Retinal pigment epithelial cell (primary cell): Measurements from ENCODE around the gene KRTAP10-11.
"Not testable (repeated sequence)": the region's sequence is repeated elsewhere in the genome, so short reads cannot be mapped to it uniquely, and the experiment has no call there.

Experiments used
- DNase-seq: peaks from one replicate; pipeline ENCODE4 v3.0.0-alpha.2; 2010; ENCODE audit warnings: low read depth
- H3K4me3 ChIP-seq: 2 replicates; pipeline ENCODE4 v1.5.1; 2011; ENCODE audit warnings: mild to moderate bottlenecking, low read length, control low read depth, moderate library complexity
- TF ChIP-seq, protein P1 (sequence below): conservative IDR thresholded peaks from 2 replicates; pipeline ENCODE4 v1.5.1; 2011; ENCODE audit warnings: low read depth, low read length, control low read depth, inconsistent platforms

KRTAP10-11 gene

DNA sequence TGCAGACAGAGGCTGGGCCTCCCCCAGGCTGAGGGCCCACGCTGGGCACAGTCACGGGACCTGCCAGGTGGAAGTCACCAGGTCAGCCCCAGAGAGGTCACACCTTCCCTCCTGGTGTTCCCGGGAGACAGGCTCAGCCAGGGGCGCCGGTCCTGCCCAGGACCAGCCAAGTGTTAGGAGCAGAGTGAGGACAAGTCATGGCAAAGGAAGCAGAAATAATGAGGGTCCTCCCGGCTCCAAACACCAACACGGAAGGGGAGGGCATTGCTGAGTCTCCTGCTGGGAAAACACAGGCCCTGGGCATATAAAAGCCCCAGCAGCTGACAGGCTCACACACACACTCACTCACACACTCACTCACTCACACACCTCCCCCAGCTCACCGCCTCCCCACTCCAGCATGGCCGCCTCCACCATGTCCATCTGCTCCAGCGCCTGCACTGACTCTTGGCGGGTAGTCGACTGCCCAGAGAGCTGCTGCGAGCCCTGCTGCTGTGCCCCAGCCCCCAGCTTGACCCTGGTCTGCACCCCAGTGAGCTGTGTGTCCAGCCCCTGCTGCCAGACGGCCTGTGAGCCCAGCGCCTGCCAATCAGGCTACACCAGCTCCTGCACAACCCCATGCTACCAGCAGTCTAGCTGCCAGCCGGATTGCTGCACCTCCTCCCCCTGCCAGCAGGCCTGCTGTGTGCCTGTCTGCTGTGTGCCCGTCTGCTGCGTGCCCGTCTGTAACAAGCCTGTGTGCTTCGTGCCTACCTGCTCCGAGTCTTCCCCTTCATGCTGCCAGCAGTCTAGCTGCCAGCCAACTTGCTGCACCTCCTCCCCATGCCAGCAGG is 9.0 kb upstream of the KRTAP10-11 start, which contains the start of gene KRTAP10-10:
Gene KRTAP10-10 (plus strand): TSS at position 339 of the 833 bp plus-strand sequence. CDS start 62 bp downstream, at position 401.
- no peak within 1 kb of the TSS for H3K4me3 ChIP-seq
- TF ChIP-seq, protein P1, sequence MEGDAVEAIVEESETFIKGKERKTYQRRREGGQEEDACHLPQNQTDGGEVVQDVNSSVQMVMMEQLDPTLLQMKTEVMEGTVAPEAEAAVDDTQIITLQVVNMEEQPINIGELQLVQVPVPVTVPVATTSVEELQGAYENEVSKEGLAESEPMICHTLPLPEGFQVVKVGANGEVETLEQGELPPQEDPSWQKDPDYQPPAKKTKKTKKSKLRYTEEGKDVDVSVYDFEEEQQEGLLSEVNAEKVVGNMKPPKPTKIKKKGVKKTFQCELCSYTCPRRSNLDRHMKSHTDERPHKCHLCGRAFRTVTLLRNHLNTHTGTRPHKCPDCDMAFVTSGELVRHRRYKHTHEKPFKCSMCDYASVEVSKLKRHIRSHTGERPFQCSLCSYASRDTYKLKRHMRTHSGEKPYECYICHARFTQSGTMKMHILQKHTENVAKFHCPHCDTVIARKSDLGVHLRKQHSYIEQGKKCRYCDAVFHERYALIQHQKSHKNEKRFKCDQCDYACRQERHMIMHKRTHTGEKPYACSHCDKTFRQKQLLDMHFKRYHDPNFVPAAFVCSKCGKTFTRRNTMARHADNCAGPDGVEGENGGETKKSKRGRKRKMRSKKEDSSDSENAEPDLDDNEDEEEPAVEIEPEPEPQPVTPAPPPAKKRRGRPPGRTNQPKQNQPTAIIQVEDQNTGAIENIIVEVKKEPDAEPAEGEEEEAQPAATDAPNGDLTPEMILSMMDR: no peak
- DNase-seq: no peak

DNA sequence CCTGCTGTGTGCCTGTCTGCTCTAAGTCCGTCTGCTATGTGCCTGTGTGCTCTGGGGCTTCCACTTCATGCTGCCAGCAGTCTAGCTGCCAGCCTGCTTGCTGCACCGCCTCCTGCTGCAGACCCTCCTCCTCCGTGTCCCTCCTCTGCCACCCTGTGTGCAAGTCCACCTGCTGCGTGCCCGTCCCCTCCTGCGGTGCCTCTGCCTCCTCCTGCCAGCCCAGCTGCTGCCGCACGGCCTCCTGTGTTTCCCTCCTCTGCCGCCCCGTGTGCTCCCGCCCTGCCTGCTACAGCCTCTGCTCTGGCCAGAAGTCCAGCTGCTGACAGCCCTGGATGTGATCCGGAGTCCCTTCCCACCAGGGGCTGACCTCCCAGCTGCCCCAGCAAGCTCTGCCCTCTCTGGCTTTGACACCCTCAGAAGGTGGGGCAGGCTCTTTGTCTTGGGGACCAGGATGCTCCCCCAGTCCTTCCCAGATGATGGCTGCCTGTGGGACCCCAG is 8.3 kb upstream of the KRTAP10-11 start:
- not testable (repeated sequence) for DNase-seq, H3K4me3 ChIP-seq

DNA sequence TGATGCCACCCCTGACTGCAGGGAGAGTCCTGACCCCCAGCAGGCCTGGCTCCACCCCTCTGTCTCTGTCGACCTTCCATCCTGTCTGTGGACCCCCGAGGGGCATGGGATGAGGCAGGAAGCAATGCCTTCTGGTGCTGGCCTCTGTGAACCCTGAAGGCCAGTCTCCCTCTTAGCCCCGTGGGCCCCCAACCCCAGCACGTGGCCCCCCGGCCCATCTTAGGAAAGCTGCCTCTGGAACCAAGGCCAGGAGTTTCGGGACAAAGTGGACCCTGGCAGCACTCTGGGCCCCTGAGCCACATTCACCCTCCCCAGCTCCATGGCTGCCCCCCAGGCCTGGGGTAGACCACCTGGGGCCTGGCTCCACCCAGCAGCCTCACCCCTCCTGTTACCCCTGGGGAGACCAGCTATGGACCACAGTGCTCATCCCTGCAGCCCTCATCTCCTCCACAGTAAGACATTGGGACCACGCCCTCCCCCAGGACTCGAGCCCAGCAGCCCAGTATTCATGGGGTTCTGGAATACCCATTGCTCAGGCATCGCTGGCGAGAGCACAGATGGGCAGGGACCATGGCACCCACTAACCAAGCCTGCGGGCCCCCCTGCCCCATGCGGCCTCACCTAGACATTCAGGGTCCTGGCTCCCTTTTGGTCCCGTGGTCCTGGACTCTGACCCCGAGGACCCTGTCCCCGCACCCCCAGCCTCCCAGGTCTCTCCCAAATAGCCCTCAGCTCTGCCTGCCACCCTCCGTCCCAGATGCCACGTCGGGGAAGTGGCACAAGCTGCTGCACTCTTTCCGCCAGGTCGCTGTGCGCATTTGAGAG is 7.5 kb upstream of the KRTAP10-11 start:
- not testable (repeated sequence) for H3K4me3 ChIP-seq, DNase-seq

DNA sequence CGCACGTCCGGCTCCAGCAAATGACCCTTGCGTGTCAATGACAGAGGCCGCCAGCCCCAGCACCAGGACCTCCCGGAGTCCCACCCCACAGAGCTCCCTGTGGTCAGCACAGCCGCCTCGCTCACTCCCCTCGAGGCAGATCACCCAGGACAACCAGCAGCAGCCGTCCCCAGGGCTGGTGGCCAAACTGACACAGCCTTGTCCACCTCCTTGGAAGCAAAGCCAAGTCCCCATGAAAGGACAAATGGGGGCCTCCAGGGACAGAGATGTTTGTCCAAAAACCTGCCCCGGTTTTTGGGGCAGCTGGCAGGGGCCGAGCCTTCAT is 6.9 kb upstream of the KRTAP10-11 start:
- DNase-seq: no peak
- TF ChIP-seq, protein P1: no peak
- no peak overlapping the region for H3K4me3 ChIP-seq

DNA sequence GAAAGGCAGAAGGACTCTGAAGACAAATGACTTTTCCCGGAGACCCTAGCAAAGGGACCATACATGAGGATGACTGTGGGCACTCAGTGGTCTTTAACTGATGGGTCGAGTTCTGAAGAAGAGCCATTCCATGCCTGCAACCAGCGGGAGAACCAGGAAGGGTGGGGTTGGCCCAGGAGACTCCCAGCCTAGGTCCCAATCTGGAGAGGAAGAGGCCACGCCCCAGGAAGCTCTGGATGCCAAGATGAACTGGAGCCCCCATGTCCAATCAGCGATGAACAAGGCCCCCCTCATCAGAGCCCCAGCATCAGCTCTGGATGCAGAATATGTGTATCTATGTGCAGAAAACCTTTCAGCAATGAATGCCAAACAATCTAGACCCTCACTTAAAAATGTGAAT is 5.5 kb upstream of the KRTAP10-11 start:
- no peak overlapping the region for H3K4me3 ChIP-seq
- no peak for DNase-seq
- TF ChIP-seq, protein P1: no peak

DNA sequence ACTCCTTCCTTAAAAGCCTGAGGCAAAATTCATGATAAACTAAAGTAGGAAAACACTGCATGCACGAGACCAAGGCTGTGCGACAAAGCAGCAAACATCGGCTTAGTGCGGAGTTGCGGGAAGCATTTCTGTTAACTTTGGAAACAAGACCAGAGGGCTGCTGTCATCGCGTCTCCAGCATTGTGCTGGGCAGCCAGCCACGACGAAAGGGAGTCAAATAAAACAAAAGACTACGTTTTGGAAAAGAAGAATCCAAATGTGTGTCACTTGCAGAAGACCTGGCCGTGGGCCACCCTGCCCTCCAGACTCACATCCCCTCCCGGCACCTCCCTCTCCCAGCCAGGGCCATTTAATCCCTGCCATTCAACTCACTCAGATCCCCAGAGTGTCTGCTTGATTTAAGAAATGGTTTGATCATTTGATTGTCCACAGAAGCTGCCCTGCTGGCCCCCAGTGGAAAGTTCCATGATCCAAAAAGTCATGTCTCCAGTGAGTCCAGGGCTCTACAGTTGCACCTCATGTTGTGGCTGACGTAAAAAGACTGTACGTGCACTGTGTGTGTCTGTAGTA is 2.4 kb upstream of the KRTAP10-11 start:
- no peak for DNase-seq
- H3K4me3 ChIP-seq: no peak overlapping the region
- TF ChIP-seq, protein P1: no peak

DNA sequence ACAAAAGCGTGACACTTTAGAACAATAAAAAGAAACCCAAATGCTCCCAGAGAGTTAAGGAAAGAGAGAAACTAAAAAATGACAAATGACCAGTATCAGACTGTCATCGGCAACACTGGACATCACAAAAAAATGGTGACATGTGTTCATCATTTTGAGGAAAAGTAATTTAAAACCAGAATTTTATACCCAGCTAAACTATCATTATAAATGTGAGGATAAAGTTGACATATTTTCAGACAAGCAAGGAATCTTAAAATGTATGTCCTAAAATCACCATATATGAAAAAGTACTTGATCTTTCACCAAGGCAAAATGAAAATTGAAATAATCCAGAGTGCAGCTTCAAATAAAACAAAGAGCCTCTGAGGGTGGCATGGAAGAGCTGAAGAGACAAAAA is 1.3 kb upstream of the KRTAP10-11 start:
- TF ChIP-seq, protein P1: no peak
- H3K4me3 ChIP-seq: no peak overlapping the region
- no peak for DNase-seq
